HG03469 (cell line): ENCODE data around the gene CRTC1.
"Not testable (repeated sequence)": the region's sequence is repeated elsewhere in the genome, so short reads cannot be mapped to it uniquely, and the experiment has no call there.

Experiments
- ATAC-seq: cut with Tn5 transposase; IDR thresholded peaks from one replicate; pipeline ENCODE4 v1.9.1; 2021; ENCODE audit warnings: mild to moderate bottlenecking, moderate library complexity, moderate number of reproducible peaks; ENCODE audit not compliant: unreplicated experiment

Gene CRTC1

DNA sequence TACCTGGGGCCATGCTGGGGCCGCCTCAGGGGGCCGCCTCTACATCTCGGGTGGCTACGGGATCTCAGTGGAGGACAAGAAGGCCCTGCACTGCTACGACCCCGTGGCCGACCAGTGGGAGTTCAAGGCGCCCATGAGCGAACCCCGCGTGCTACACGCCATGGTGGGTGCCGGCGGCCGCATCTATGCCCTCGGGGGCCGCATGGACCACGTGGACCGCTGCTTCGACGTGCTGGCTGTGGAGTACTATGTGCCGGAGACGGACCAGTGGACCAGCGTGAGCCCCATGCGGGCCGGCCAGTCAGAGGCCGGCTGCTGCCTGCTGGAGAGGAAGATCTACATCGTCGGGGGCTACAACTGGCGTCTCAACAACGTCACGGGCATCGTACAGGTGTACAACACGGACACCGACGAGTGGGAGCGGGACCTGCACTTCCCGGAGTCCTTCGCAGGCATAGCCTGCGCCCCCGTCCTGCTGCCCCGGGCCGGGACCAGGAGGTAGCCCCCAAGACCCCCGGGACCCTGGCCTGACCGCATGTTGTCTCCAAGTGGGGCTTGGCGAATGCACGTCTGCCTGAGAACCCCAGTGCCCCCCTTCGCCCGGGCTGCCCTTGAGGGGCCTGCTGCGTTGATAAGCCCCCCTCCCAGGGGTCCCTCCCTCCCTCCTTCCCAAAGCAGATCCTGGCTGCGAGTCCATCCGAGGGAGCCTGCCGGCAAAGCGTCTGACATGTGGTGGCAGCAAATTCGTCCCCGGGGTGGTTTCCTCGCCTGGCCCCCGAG lies 14.5 kb upstream of the CRTC1 start:
- ATAC-seq: no peak

DNA sequence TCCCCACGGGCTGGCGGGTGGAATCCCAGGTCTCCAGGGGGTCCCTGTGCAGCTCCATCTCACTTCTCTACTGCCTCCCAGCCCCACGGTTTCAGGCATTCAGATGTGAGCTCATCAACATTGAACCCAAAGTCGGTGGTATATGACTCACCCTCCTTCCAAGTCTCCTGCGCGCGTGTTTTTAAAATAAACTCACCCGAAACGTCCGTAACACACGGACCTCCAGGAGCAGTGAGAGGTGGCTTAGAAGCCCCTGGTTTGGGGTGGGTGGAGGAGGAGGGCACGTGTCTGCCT lies 14.0 kb upstream of the CRTC1 start:
- no peak for ATAC-seq

DNA sequence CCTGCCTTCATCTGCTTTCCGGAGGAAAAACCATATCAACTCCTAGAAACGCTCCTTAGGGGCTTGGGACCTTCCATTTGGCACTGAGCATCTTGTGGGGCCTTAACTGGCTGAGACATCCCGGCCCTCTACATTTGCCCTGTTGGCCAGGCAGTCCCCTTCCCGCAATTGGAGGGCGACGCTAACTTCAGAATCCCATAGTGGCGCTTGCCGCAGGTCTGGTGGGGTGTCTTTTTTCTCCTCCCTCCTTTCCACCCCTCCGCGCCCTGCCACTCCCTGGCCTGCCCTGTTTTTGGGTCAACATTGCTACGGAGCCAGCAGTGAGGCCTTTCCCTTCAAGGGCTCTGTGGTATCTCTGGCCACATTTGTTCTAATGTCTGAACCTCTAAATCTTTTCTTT lies 13.6 kb upstream of the CRTC1 start:
- ATAC-seq: no peak

DNA sequence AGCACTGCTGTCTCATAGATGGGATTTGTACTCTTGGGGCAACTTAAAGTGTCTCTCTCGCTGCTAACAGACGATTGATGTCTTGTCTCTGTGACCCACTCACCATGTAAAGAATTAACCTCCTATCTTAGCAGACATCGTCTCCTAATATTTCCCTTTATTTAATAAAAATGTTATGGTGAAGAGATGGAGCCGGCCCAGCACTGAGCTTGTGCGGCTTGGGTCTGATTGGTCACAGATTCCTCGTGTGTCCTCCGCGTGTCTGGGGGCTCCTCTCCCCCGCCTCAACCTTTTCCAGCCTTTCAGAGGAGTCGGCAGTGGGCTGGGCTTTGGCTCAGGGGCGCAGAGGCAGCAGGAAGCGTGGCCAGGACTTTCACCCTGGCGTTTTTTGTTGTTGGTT lies 13.2 kb upstream of the CRTC1 start:
- ATAC-seq: no peak

DNA sequence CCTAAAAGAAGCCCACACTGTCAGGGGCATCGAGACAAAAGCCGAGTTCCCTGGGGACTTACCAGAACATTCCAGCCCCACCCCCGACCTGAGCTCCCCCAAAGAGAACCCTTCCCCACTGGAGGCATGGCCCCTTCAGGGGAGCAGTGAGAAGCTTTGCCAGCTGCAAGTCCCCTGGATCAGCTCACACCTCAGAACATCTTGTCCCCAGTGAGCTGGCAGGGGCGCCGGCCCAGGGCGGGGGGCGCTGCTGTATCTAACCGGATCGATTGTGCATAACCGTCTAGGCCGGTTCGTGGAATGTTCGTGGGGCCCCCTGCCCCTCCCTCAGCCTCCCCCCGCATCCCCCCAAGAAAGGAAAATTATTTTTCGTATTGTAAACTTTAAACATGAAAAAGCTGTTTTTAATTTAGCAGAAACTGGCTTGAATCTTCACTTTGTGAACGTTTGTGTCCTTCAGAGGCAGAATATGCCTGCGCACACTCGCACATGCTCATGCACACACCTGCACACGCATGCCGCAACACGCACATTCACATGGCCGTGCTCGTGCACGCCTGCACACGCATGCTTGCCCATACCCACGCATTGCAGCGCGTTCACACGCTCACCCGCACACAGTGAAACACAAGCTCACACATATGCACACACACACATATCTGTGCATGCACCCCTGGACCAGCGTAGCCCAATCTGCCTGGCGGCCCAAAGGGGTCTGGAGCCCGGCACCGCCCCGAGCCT lies 12.0 kb upstream of the CRTC1 start:
- ATAC-seq: no peak

DNA sequence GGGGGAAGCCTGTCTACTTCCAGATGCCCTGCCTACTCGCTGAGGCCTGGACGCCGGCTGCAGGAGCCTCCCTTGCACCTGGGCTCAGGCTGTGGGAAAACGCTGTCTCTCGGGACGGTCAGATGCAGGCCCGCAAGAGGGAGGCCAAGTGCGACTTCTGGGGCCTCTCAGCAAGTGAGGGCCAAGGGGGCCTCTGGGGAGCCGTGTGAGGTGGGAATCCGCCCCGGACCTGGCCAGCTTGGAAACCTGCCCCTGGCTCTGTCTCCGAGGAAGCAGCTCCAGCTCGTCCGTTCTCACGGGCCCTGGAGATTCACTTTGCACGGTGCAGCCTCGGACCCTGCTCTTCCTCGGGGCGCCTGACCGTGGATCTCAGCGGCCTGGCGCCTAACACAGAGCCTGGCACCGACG lies 11.4 kb upstream of the CRTC1 start:
- no peak for ATAC-seq

DNA sequence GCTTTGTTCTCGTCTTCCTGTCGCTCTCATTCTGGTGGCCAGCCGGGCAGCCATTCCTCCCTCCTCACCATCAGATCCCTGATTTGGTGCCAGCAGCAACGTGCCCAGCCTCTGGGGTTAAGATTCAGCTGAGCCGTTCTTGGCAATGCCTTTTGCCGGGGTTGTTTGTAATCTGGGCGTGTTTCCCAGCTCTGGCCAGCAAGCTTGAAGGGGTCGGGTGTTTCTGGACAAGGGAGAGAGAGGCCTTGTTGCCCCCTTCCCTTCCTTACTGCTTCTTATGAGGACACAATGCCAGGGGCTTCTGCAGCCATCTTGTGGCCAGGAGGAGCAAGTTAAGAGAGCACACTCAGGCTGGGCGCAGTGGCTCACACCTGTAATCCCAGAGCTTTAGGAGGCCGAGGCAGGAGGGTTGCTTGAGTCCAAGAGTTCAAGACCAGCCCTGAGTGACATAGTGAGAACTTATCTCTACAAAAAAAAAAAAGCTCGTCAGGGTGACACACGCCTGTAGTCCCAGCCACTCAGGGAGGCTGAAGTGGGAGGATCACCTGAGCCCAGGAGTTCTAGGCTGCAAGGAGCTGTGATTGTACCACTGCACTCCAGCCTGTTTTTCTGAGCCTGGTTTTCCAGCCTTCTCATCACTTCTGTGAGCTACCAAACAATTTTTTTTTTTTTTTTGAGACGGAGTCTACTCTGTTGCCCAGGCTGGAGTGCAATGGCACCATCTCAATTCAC lies 10.7 kb upstream of the CRTC1 start:
- ATAC-seq: no peak

DNA sequence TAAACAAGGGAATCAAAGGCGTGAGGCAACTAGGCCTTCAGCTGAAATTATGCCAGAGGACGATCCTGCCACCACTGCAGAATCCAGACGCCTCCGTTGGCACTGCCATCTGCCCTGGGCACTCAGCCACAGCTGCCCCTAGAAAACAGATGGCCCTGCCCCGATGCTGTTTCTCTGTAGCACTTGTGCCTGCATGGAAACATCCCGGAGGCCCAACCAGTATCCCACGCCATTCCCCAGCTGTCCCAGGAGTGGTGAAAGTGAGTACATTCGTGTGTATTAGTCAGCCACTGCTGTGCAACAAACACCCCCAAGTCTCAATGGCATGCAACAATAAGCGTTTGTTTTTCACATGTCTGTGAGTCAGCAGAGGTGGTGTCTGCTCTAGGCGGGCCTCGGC lies 8.9 kb upstream of the CRTC1 start:
- ATAC-seq: no peak

DNA sequence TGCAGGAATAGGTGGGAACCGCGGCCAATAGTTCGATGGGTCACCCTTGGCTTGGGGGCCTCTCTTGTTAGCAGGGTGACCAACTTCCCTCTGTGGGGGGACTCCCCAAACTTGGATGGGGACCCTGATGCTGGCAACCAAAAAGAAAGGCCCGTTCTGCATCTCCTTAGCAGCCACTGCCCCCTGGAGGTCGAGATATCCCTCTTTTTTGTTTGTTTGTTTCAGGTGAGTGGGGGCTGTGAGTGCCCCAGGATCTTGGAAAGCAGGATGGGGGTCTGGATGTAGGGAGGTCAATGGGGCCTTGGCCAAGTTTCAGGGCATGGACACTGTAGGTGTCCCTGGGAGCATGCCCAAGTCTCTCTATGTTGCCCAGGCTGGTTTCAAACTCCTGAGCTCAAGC lies 7.7 kb upstream of the CRTC1 start:
- ATAC-seq: no peak

DNA sequence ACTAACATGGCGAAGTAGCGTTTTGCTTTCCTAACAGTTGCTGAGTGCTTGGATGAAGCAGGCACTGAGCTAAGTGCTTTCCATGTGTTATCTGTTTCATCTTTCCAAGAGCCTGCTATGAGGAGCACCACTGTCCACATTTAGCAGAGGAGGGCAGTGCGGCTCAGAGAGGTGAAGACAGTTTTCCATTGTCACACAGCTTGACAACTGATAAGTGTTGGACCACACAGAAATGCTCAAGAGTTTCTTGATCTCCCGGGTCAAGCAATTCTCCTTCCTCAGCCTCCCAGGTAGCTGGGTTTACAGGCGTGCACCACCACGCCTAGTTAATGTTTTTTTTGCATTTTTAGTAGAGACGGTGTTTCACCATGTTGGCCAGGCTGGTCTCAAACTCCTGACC lies 6.8 kb upstream of the CRTC1 start:
- no peak for ATAC-seq

DNA sequence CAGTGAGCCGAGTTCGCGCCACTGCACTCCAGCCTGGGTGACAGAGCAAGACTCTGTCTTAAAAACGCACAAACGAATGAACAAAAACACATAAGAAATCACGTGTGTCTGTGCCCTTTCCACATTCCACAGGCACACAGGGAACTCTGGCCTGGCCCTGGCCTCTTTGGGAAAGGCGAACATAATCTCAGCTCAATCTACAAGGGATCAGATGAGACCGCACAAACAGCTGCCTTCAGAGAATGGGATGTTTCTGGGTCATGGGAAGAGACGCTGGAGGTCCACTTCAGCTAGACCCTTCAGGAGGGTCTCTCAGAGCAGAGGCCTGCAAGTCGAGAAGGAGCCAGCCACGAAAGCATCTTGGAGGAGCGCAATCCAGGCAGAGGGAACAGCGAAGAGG lies 6.3 kb upstream of the CRTC1 start:
- no peak for ATAC-seq

DNA sequence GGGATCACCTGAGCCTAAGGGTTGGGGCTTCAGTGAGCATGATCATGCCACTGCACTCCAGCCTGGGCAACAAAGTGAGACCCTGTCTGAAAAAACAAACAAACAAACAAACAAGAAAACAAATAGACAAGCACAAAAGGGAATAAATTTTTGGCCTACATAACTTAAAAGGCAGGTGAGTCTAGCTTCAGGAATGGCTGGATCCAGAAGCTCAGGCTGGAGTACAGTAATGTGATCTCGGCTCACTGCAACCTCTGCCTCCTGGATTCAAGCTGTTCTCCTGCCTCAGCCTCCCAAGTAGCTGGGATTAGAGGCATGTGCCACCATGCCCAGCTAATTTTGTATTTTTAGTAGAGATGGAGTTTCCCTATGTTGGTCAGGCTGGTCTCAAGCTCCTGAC lies 3.3 kb upstream of the CRTC1 start:
- ATAC-seq: not testable (repeated sequence)

DNA sequence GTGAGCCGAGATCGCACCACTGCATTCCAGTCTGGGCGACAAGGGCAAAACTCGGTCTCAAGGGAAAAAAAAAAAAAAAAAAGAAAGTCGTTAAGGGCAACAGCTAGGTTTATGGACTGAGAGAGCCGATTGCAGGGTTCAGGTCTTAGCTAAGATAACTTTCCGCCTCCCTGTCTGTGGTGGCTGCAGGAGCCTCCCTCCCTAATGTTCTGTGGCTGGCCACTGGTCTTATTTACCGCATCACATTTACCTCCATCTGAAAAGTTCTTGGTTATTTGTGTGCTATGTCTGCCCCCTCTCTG lies 722 bp upstream of the CRTC1 start:
- ATAC-seq: no peak

DNA sequence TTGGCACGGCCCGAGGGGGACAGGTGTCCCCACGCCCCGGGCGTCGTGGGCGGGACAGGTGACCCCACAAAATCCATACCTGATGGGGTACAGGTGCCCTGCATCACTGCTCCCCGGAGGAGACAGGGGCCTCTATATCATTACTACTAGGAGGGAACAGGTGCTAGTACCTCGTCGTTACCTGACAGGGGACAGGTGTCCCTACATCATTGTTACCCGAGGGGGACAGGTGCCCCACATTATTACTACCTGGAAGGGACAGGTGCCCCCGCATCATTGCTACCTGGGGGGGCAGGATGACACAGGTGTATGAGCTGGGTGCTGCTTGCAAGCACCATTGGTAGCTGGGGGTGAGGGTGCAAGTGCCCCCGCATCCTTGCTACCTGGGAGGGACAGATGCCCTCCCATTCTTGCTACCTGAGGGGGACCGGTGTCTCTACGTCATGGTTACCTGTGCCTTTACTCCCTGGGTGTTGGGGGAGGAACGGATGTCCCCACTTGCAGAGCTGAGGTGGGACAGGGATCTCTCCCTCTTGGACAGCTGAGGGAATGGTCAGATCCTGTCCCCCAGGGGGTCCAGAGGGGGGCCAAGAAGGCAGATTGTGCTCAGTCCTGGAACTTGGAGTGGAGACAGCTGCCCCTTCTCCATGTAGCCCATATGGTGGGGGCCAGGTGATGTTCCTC lies 620 bp downstream of the CRTC1 start:
- ATAC-seq: no peak

DNA sequence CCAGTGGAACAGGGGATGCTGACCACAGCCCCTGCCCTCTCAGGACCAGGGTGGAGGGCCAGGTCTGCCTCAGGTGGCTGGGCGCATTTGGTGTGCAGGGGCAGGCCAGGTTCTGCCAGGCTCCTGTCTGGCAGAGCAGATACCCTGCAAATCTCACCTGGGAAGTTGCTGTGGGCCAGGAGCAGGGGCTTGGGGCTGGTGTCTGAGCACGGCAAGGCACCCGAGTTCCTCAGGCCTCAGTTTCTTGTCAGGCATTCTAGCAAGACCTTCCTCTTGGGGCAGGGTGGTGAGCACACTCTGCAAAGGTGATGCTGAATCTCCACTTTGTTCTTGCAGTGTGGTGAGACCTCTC lies 1.1 kb downstream of the CRTC1 start:
- no peak for ATAC-seq

DNA sequence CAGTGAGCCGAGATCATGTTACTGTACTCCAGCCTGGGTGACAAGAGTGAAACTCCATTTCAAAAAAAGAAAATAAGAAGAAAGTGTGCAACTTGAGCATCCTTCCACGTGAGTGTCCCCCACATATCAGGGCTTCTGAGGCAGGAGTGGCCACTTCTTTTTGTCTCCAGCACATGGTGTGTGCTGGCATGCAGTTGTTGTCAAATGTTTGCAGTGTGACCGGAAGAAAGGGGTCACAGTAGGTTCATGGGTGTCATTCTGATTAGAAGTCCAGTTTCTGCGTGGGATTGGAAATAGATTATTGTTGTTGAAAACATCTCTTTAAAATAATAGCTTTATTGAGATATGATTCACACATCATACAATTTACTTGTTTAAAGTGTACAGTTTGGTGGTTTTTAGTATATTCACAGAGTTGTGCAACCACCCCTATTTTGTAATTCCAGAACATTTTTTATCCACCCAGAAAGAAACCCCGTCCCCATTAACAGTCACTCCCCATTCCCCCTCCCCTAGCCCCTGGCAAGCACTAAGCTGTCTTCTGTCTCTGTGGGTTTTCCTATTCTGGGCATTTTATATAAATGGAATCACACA lies 2.2 kb downstream of the CRTC1 start:
- ATAC-seq: no peak

DNA sequence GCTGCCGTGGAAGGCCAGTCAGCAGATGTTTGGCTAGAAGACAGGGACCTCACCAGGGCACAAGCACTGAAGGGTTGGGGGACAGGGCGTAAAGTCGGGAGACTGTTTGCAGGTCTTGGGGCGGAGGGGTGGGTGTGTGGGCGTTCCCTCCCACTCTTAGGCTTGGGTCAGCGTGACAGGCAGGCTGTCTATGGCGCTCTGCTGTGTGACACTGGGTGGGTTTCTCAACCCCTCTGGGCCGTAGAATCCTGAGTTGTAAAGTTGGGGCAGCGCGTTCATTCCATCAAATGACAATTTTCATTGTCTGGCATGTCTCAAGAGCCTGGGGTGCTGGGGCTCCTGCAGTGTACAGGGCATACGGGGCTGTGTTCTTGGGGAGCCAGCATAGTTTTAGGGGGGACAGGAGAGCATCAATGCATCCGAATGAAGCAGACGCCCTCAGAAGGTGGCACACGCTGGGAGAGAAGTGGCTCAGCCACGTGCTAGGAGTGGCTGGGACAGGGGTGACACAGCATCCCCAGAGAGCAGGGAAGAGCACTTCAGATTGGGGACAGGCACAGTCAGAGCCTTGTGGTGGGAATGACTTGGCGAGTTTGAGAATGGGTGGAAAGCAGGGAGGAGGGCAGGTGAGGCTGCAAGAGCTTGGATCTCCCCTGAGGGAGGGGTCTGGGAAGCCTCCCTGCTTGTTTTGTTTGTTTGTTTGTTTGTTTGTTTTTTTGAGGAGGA lies 4.4 kb downstream of the CRTC1 start:
- ATAC-seq: no peak

DNA sequence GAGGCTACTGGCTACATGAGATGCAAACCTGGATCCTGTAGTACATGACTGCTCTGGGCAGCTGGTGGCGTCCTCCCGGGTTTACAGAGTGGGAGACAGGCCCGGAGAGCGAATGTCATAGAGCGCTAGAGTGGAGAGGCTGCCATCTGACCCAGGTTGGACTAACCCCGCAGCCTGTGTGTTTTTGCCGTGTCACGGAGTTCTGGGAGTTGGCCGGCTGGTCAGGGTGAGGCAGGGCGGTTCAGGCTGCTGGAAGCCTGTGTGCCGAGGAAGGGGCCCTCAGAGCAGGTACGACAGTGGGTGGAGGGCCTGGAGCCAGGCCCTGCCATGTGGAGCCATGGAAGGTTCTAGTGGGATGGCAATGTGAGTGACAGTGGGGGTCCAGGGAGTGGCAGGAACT lies 12.5 kb downstream of the CRTC1 start:
- ATAC-seq: no peak

DNA sequence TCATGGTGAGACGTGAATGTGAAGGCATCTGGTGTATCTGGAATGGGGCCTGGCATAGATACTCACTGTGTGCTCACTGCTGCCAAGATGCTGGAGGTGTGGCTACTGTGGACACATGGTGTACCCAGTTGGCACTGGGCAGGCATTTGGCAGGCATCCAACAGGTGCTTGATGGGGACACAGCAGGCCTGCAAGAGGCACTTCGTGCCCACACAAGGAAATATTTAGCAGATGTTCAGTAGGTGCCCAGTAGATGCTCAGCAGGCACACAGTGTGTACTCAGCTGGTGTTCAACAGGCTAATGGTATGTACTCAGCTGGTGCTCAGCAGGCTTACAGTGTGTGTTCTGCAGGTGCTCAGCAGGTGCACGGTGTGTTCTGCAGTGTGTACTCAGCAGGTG lies 14.2 kb downstream of the CRTC1 start:
- ATAC-seq: no peak

DNA sequence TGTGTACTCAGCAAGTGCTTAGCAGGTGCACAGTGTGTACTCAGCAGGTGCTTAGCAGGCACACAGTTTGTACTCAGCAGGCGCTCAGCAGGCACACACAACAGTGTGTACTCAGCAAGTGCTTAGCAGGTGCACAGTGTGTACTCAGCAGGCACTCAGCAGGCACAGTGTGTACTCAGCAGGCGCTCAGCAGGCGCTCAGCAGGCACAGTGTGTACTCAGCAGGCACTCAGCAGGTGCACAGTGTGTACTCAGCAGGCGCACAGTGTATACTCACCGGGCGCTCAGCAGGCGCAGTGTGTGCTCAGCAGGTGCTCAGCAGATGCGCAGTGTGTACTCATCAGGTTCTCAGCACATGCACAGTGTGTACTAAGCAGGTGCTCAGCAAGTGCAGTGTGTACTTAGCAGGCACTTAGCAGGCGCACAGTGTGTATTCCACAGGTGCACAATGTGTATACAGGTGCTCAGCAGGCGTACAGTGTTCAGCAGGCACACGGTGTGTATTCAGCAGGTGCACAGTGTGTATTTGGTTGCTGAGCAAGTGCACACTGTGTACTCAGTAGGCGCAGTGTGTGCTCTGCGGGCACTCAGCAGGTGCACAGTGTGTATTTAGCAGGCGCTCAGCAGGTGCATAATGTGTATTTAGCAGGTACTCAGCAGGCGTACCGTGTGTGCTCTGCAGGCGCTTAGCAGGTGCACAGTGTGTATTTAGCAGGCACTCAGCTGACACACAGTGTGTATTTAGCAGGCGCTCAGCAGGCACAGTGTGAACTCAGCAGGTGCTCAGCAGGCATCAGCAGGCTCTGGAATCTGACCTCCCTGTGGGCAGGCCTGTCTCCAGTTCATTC lies 15.1 kb downstream of the CRTC1 start:
- ATAC-seq: no peak
